Stimulated activated CD8-positive, alpha-beta memory T cell treated with anti-CD3 and anti-CD28 coated beads, Interleukin-15, amount 100 ng/mL, for 1 hour (primary cell): ENCODE data around the gene ILK.

ENCODE experiments used
- DNase-seq: peaks from one replicate; pipeline ENCODE4 v3.0.0-alpha.2; 2020; ENCODE audit warnings: low read depth

ILK gene

DNA sequence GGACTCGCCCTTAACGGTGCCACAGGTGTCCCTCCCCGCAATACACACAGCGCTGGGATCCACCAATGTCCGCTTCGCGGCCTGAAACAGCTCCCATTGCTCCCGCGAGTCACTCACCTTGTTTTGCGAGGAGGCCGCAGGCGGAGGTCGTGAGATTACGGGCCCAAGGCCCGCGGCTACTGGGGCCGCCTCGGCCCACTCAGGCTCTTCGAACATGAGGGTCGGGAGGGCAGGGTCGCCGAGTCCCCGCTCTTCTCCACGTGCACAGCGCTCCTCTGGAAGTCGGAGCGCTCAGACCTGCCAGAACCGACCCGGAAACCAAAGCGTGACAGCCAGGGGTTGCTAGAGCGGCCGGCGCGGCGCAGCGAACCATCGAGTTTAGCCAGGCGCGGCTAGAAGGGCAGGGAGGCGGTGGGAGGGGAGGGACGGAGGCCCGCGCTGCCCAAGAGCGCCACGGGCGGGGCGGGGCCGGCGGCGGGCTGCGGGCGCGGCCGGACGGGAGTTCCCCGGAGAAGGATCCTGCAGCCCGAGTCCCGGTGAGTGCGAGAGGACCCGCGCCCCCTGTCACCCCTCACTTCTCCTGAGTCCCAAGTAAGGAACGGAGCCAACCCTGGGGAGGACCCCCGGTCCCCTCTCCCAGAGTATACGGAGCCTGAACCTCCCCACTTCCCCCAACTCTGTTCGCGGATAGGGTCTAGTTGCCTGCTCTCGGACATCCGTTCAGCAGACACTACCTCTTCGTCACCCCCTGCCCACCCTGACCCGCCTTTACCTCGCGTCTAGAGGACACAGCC, at the start of gene ILK, which contains the start of gene RRP8:
TSS of gene ILK (plus strand) at position 488 of the 794 bp plus-strand sequence. CDS start 498 bp downstream, outside the sequence.
TSS of gene RRP8 (minus strand) at position 330 of the 794 bp plus-strand sequence. CDS start at position 216, 114 bp downstream.
- peak; percentile 75 for DNase-seq

DNA sequence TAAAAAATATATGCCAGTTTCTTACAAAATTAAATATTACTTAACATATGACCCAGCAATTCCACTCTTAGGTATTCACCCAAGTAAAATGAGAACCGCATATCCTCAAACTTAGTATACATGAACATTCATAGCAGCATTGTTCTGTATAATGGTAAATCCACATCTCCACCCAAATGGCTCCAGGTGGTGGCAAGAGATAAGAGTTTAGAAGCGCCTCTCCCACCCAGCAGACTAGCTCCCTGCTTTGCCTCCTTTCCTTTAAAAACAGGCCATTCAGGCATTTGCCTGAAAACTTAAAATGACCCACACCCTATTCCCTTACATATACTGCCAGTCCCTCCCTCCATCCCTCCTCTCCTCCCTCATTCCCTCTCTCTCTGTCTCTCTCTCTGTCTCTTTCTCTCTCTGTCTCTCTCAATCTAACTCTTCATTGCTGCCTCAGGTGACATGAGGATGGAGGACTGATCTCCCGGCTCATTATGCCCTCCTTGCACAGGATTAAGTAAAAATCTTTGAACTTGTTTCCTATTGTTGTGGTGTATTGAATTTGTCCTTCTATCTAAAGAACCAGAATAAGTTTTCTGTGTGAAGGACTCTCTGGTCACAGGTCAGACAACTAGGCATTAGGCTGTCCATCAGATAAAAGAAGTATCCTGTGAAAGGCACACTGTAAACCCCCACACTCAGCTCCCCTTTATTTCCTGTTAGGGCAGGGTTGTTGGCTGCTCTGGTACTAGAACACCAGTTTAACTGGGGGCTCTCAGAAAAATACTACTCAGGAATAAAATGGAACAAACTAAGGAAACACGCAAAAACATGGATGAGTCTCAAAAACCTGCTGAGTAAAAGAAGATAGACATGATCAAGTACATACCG, 48.5 kb upstream of the ILK start:
- no peak for DNase-seq

DNA sequence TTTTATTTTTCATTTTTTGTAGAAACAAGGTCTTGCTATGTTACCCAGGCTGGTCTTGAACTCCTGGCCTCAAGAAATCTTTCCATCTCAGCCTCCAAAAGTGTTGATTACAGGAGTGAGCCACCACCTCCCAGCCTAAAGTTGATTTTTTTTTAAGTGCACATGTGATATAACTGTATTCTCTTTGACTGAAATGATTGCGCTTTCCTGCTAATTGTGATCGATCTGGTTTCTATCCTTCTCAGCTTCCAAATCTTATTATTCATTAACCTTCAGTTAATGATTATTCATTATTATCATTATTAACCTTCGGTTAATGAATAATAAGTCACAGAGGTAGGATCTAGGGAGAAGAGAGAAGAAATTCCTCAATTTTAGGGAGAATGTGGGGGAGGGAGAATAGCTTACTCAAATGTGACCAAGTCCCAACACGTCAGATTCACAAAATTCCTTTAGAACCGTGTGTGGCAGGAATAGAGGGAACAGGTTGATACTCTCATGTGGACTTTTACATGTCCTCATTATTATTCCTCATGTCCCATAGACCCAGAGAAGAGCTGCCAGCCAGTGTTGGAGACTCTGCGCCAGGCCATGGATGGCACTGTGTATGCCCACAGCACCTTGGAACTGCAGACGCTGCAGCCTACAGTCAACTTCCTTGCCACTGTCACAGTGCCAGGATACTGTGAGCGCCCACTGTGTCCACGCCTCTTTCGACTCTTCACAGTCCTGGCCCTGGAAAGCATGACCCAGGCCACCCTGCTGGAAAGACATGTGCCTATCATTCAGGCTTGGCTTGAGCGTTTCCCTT, 47.2 kb upstream of the ILK start:
- no peak for DNase-seq

DNA sequence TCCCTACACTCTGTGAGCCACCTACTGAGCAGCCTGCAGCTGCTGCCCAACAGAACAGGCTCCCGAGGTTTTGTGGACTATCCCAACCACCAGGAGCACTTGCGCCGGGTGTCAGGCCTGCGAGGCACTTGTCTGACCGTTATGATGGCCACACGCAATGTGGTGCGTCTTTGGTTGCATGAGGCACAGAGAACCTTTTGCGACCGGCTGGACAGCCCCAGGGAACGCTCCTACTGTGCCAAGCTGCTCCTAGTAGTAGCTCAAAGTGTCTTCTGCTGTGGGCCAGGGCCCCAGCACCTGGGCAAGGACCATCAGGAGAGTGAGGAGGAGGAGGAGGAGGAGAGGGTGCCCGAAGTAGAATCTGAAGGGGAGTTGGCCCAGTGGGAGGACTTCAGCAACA, 46.5 kb upstream of the ILK start:
- DNase-seq, result no peak

DNA sequence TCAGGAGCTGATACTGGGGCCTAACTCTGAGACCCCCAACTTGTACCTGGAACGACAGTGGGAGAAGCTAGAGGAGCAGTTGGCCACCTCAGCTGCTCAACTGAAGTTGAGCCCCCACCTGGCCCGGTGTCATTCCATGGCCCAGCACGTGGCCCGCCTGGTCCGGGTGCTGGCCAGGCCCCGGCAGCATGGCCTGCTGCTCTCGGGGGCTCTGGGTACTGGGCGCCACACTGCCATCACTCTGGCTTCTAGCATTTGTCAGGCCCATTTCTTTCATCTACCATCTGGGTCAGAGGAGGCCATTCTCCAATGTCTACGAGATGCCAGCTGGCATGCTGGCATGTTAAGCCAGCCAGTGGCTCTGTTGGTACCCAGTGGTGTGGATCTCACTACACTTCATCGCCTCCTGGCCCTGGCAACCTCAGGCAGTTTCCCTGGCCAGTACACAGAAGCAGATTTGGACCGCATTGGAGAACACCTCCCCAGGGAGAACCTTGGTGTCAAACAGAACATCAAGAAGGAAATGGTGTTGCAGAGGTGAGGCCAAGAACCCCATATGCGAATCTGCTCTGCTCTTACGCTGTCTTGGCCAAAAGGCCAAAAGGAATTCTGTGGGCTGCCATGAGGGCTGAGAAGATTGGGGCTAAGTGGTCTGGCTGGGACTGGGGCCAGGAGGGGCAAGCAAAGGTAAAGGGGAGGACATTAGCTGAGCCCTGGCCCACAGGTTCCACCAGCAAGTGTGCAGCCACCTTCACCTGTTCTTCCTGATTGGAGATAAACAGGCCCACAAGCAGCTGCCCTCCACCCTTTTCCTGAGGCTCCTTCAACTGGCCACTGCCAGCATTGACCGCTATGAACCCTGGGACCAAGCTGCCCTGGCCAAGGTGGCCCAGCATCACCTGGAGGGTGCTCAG, 45.6 kb upstream of the ILK start:
- DNase-seq, result no peak

DNA sequence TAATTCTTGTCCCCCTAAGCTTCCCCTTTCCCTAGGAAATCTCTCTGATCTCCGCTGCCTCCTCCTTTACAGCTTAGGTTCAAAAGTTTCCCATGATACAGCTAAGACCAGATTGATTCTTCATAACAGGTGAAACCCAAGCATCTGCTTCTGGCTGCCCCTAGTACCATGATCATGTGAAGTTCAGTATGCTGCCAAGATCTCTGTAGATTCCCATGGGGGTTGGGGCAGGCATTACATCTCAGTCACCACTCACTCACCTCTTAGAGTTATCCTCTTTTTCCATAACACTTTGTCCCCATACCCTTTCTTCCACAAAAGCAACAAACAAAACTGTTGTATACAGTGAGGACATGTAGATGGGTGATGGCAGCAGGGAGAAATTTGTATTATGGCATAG, 44.2 kb upstream of the ILK start:
- DNase-seq, result no peak

DNA sequence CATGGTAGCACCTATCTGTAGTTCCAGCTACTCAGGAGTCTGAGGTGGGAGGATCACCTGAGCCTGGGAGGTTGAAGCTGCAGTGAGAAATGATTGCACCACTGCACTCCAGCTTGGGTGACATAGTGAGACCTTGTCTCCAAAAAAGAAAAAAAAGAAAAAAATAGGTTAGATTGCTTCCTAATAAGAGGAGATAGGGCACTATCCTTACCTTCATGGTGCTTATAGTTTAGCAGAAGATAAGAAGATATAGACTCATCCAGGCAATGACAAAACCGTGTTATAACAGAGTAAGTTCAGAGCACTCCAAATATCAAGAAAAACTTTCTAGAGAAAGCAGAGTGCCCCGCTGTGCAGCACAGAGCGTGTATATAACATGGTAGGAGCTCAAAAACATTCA, 42.3 kb upstream of the ILK start:
- DNase-seq, result no peak

DNA sequence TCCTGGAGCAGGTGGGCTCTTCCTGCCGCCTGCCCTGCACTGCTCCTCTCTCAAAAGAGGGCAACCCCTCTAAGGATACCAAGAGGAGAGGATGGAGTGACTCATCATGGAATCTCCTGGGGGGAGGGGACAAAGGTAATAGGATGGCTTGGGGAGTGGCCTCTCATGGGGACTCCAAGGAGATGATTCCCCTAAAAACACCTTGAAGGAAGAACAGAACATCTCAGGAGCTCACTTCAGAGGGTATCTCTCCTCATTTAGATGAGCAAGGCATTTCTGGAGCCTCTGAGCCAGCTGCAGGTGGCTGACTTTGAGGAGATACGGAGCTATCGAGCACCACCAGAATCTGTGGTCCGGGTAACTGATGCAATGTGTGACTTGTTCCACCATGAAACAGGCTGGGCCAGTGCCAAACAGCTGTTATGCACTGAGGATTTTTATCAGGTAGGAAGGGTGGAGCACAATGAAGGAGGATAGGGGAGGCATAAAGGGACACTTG, 40.4 kb upstream of the ILK start:
- no peak for DNase-seq

DNA sequence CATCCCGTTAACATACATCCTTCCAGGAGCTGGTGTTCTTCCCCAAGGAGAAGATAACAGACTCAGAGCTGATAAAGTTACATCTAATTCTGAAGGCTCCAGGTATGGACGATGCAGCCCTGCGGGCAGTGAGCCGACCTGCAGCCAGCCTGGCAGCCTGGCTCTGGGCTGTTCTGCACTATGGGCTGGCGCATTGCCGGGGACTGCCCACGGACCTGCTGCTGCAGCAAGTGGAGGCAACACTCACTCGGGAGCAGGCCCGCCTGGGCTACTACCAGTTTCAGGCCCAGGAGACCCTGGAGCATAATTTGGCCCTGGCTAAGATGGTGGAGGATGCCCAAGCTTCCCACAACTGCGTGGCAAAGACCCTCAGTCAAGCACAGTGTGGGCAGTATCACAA, 39.9 kb upstream of the ILK start:
- no peak for DNase-seq

DNA sequence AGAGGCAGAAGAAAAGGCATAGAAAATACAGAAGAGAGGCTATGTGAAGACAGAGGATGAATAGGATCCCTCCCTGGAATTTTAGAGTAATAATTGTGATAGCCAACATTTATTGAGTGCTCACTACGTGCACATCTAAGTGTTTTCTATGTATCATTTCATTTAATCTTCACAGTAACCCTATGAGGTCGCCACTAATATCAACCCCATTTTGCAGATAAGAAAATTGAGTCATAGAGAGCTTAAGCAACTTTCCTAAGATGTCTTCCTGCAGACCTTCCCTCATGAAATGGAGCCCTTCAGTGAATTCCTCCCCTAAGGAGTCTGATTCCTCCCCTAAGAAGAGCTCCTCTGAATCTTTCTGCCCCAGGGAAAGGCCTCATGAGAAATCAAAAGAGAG, 38.2 kb upstream of the ILK start:
- no peak for DNase-seq

DNA sequence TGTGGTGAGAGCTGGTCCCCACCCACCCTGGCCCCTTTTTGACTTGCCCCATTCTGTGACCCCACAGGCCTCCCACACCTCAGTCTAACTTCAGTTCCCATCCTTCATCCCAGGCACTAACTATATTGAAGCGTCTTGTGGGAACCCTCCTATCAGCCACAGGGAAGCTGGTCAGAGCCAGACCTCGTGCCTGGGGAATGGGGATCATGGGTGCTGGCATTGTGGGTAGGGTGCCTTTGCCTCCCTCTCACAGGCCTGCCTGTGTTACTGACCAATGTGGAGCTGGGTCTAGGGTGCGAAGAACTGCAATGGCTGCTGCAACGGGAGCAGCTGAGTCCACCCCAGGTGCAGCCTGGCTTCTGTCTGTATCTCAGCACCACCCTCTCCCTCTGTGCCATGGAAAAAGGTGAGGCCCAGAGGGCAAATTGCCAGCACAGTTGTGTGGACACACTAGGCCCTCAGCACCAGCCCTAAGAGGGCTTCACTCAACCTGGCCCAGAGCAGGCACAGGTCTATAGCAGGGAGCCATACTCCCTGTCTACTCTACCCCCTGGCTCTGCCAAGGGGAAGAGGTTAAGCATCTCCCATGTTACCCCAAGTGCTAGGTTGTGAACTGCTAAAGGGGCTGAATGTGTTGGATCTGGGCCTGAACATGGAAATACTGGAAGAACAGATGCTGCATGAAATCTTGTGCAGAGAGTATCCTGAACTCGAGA, 37.4 kb upstream of the ILK start:
- DNase-seq, result no peak

DNA sequence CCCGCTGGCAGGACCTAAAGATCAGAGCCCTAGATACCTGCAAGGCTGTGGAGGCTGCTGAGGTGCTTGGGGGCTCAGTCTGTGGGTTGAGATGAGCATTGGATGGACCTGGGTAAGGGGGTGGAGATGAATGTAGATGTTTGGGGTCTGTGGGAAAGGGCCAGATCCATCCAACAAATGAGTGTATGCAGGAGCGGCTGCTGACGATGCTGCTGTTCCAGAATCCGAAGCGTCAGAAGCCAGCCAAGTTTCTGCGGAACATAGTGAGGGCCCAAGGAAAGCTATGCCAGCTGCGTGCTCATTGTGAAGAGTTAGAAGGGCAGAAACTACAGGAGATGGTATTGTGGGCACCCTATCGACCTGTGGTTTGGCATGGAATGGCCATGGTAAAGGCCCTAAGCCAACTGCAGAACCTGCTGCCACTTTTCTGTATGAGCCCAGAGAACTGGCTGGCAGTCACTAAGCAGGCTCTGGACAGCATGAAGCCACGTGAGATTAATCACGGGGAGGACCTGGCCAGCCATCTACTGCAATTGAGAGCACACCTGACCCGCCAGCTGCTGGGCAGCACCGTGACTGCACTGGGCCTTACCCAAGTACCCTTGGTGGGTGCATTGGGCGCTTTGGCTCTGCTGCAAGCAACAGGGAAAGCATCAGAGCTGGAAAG, 36.7 kb upstream of the ILK start:
- DNase-seq, result no peak

DNA sequence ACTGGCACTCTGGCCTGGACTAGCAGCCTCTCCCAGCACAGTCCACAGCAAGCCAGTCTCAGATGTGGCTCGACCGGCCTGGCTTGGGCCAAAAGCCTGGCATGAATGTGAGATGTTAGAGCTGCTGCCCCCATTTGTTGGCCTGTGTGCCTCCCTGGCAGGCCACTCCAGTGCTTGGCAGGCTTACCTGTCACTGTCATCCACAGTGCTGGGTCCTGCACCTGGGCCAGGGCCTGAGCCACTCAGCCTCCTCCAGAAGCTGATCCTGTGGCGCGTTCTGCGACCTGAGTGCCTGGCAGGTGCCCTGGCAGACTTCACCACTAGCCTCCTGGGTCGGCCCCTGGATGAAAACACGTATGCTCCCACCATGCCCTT, 36.2 kb upstream of the ILK start:
- no peak for DNase-seq

DNA sequence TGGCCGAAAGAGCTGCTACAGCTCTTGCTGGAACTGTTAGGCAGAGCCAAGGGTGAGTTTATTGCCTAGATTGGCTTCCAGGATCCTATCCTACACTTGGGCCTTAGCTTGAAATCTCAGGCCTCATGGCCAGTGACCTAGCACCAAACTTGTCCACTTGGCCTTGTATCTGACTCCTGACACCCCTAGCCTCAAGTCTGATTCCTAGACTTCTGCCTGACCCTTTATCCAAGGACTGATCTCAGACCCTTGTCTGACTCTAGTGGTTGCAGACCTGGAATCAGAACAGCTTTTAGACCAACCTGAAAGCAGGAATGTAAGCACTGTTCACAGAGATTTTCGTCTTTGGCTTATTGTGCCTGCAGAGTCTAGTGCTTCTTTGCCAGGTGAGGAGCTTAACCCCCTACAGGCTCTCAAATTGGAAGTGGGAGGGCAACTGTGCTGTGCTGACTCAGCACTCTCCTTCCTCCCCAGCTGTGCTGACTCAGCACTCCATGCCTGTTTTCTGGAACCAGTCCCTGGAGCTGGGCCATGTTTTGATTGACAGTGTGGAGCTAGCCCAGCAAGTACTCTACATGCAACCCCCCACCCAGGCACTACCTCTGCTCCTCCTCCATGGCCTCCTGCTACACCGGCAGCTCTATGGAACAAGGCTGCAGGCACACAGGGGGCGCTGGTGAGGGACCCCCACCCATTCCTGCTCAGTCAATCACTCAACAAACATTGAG, 35.2 kb upstream of the ILK start:
- no peak for DNase-seq

DNA sequence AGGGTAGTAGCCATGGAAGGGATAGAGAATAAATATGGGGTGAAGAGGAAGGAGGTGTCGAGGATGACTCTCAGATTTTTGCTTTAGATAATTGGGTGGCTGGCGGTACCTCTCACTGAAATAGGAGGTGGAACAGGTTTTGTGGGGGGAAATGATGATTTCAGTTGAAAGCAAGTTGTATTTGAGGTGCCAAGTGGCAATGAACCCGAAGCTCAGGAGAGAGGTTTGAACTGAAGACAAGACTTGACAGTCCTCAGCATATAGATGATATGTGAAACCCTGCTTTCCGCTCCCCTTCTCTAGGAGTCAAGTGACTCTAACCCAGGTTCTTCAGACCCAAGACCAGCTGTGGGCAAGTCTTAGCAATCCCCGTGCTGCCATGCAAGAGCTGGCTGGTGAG, 33.9 kb upstream of the ILK start:
- no peak for DNase-seq

DNA sequence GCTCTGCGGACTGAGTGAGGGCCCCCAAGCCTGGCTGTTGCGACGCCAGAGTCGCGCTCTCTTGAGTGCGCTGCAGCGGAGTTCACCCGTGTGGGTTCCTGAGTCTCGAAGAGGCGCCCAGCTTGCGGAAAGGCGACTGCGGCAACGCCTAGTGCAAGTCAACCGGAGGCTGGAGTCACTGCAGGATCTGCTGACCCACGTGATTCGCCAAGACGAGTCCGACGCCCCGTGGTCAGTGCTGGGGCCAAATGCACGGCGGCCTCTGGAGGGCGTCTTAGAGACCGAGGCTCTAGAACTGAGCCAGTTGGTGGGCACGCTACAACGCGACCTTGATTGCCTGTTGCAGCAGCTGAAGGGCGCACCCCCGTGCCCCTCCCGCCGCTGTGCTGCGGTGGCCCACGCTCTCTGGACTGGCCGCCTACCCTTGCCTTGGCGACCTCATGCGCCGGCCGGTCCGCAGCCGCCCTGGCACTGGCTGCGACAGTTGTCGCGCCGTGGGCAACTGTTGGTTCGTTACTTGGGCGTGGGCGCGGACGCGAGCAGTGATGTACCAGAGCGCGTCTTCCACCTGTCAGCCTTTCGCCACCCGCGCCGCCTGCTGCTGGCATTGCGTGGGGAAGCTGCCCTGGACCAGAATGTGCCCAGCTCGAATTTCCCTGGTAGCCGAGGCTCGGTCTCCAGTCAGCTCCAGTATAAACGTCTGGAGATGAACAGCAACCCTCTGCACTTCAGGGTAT, 32.7 kb upstream of the ILK start:
- no peak for DNase-seq

DNA sequence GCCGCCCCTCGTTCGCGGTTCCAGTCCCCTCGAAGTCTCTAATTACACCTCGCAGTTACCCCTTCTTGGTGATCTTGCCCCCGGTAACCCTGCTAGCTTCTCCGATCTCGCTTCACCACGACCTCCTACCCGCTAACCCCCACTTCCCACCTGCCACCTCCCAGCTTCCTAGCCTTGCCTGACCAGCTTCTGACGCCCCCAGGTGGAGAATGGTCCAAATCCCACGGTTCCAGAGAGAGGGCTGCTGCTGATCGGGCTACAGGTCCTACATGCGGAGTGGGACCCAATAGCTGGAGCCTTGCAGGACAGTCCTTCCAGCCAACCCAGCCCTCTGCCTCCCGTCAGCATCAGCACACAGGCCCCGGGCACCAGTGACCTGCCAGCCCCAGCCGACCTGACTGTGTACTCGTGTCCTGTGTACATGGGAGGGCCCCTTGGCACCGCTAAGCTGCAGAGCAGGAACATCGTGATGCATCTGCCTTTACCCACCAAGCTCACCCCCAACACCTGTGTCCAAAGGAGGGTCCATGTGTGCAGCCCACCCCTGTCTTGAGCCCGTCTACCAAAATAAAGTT, 32.1 kb upstream of the ILK start:
- no peak for DNase-seq

DNA sequence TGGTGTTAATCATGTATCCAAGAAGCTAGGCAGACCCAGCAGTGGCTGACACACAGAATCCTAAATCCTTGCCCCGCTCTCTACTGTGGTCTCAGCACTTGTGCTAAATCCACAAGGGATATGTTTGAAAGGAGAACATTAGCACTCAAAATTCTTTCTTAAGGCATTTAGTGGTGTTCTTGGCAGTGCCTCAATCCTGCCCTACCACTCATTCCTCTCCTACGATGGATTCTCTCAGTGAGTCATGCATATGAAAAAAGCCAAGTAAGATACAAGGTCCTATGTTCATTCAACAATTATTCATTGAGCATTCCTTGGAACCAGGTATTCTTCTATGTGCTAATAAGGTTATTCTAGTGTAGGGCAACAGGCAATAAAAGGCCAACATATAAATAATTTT, 31.4 kb upstream of the ILK start:
- DNase-seq, result no peak
